GM19239 (cell line): Measurements from ENCODE around the gene LAP3.

Experiments
- DNase-seq: peaks from one replicate; pipeline ENCODE4 v3.0.0; 2011; ENCODE audit warnings: low spot score; ENCODE audit not compliant: insufficient read length
- FAIRE-seq: peaks from 2 replicates; lab custom pipeline; 2011; peaks lifted over from hg19 to GRCh38; lab: Jason Lieb, UNC

The LAP3 gene

GRCh38 chr4:17657090-17657489, 80.1 kb downstream of the LAP3 start:
- FAIRE-seq (no peak), DNase-seq (no peak)
